ENCODE data around the gene ARHGAP40. TPM values are rescaled to one million over a fixed set of nuclear protein-coding genes. Genes with fewer than 3 reads are reported as not detected.

The ARHGAP40 gene
- total and polyA plus RNA-seq, 2 of the 13 experiments (the other 11 are each of a cell fraction or from before 2014, with no cell fraction given) = 0.75 to 2.1 TPM

DNA sequence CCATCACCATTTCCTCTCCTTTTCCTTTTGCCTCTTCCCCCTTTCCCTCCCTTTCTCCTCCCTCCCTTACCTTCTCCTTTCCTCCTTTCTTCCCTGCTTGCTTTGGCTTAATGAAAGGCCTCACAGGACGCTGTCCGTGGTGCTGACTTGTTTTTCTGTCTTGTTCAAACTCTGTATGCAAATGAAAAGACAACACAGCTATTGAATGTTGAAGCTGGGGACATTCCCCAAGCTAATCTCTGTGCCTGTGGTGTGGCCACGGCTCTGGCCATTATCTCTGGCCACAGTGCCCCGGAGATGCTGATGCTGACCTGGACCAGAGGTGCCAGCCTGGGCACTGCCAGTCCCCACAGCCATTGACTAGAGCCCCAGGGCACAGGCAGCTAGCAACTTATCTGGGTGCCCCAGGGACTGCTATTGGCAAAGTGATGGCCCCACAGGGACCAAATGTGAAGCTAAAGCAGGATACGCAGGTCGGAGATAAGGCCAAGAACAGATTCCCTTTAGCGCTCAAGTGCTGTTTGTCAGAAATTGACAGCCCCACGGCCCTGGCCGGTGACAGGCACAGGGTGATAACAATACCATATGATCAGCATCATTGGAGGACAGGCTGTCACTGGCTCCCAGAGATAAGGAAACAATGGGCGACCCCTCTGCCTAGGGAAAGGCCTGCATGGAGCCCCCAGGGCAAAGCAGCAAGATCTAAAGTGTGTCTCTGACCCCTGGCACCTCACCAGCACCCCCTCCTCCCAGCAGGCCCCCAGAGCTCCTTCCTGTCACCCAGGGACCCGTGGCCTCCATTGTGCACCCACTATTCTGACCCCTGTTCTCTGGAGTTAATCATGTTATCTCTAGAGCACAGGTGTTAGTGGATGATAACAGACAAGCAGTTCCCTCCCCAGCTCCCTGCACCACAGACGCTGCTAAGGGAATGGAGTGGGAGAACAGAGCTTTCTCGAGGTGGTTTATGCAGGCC lies 91.1 kb downstream of the ARHGAP40 start (continued):
- TF ChIP-seq, protein P1, sequence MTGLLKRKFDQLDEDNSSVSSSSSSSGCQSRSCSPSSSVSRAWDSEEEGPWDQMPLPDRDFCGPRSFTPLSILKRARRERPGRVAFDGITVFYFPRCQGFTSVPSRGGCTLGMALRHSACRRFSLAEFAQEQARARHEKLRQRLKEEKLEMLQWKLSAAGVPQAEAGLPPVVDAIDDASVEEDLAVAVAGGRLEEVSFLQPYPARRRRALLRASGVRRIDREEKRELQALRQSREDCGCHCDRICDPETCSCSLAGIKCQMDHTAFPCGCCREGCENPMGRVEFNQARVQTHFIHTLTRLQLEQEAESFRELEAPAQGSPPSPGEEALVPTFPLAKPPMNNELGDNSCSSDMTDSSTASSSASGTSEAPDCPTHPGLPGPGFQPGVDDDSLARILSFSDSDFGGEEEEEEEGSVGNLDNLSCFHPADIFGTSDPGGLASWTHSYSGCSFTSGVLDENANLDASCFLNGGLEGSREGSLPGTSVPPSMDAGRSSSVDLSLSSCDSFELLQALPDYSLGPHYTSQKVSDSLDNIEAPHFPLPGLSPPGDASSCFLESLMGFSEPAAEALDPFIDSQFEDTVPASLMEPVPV (CRISPR knock-in tag; IDR thresholded peaks at IDR 0.05) = no peak
- TF ChIP-seq MTF2 (CRISPR knock-in tag; IDR thresholded peaks at IDR 0.05; ENCODE audit: borderline replicate concordance) (no peak), ZNF816 (CRISPR knock-in tag; IDR thresholded peaks at IDR 0.05; ENCODE audit: borderline replicate concordance) (no peak; the same call in 1 of the 2 replicates), ZSCAN22 (CRISPR knock-in tag; IDR thresholded peaks at IDR 0.05) (0 out of 2 replicates have a peak, but pooled peaks have one; percentile 26), ZNF101 (CRISPR knock-in tag; IDR thresholded peaks at IDR 0.05; ENCODE audit: borderline replicate concordance, low read depth) (no peak), KDM3A (CRISPR knock-in tag; IDR thresholded peaks at IDR 0.05; ENCODE audit: low read depth) (no peak), RARA (CRISPR knock-in tag; IDR thresholded peaks at IDR 0.05) (peak; percentile 78), SIX1 (CRISPR knock-in tag; IDR thresholded peaks at IDR 0.05; ENCODE audit: borderline replicate concordance) (peak; percentile 69; the same call in 1 of the 2 replicates), PHB2 (IDR thresholded peaks at IDR 0.05; ENCODE audit: partially characterized antibody) (no peak), FLYWCH1 (CRISPR knock-in tag; IDR thresholded peaks at IDR 0.05) (no peak), ZNF251 (CRISPR knock-in tag; IDR thresholded peaks at IDR 0.05) (0 out of 2 replicates have a peak, but pooled peaks have one; percentile 34), POLR2AphosphoS5 (IDR thresholded peaks at IDR 0.05; ENCODE audit: low read depth, low read length) (no peak), SMARCC2 (IDR thresholded peaks at IDR 0.05) (no peak), ESRRA (CRISPR knock-in tag; IDR thresholded peaks at IDR 0.05; ENCODE audit: low read depth) (no peak), FOXA1 (IDR thresholded peaks at IDR 0.05) (no peak), FOXA1 (CRISPR knock-in tag; IDR thresholded peaks at IDR 0.05) (peak; percentile 21; the same call in 1 of the 2 replicates), DR1 (CRISPR knock-in tag; IDR thresholded peaks at IDR 0.05) (no peak), NFE2L1 (CRISPR knock-in tag; IDR thresholded peaks at IDR 0.05; ENCODE audit: borderline replicate concordance) (no peak), TEAD2 (CRISPR knock-in tag; IDR thresholded peaks at IDR 0.05) (0 out of 2 replicates have a peak, but pooled peaks have one; percentile 2), ZNF543 (CRISPR knock-in tag; IDR thresholded peaks at IDR 0.05) (0 out of 2 replicates have a peak, but pooled peaks have one; percentile 53), REPIN1 (CRISPR knock-in tag; IDR thresholded peaks at IDR 0.05; ENCODE audit: borderline replicate concordance, low read depth) (peak; percentile 77; the same call in 1 of the 2 replicates)
- TF ChIP-seq, protein P2, sequence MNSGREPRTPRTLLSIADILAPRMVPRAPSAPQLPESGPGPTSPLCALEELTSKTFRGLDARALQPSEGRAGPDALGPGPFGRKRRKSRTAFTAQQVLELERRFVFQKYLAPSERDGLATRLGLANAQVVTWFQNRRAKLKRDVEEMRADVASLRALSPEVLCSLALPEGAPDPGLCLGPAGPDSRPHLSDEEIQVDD (CRISPR knock-in tag; IDR thresholded peaks at IDR 0.05; ENCODE audit: borderline replicate concordance) = peak; percentile 49; the same call in 1 of the 2 replicates
- TF ChIP-seq, protein P3, sequence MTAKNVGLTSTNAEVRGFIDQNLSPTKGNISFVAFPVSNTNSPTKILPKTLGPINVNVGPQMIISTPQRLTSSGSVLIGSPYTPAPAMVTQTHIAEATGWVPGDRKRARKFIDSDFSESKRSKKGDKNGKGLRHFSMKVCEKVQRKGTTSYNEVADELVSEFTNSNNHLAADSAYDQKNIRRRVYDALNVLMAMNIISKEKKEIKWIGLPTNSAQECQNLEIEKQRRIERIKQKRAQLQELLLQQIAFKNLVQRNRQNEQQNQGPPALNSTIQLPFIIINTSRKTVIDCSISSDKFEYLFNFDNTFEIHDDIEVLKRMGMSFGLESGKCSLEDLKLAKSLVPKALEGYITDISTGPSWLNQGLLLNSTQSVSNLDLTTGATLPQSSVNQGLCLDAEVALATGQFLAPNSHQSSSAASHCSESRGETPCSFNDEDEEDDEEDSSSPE (CRISPR knock-in tag; IDR thresholded peaks at IDR 0.05) = 0 out of 2 replicates have a peak, but pooled peaks have one; percentile 29
- TF ChIP-seq, protein P4, sequence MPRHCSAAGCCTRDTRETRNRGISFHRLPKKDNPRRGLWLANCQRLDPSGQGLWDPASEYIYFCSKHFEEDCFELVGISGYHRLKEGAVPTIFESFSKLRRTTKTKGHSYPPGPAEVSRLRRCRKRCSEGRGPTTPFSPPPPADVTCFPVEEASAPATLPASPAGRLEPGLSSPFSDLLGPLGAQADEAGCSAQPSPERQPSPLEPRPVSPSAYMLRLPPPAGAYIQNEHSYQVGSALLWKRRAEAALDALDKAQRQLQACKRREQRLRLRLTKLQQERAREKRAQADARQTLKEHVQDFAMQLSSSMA (CRISPR knock-in tag; IDR thresholded peaks at IDR 0.05) = no peak
